Medulla oblongata (tissue), 1 donor: ENCODE results near the gene PRCC.
A peak's percentile ranks its signal among the peaks of the same experiment; 100 is the strongest.
"Not testable (repeated sequence)": the region's sequence is repeated elsewhere in the genome, so short reads cannot be mapped to it uniquely, and the experiment has no call there.

Experiments
- DNase-seq: peaks from one replicate; pipeline ENCODE4 v3.0.0-alpha.2; 2015; ENCODE audit errors: extremely low spot score

PRCC gene

GRCh38 chr1:156765136-156765535, 2.2 kb upstream of the PRCC start:
- DNase-seq: not testable (repeated sequence)

- DNase-seq: no peak
Observed at GRCh38 chr1:156765666-156766065, 1.7 kb upstream of the PRCC start.

- DNase-seq: no peak
Observed at GRCh38 chr1:156766298-156767100, 836 bp upstream of the PRCC start.

GRCh38 chr1:156767879-156768604, 707 bp downstream of the PRCC start:
- DNase-seq: peak; percentile 66

- no peak for DNase-seq
Observed at GRCh38 chr1:156768610-156769295, 1.4 kb downstream of the PRCC start.

- DNase-seq: no peak
Observed at GRCh38 chr1:156772222-156772621, 4.9 kb downstream of the PRCC start.

- DNase-seq: no peak
Observed at GRCh38 chr1:156772728-156773497, 5.6 kb downstream of the PRCC start.

GRCh38 chr1:156773607-156774006, 6.3 kb downstream of the PRCC start:
- DNase-seq: no peak

- DNase-seq: no peak
Observed at GRCh38 chr1:156775799-156776198, 8.5 kb downstream of the PRCC start.

- no peak for DNase-seq
Observed at GRCh38 chr1:156776942-156777341, 9.6 kb downstream of the PRCC start.

GRCh38 chr1:156777573-156777972, 10.2 kb downstream of the PRCC start:
- DNase-seq: no peak

- DNase-seq: no peak
Observed at GRCh38 chr1:156781585-156782186, 14.4 kb downstream of the PRCC start.

- DNase-seq: no peak
Observed at GRCh38 chr1:156785458-156785857, 18.1 kb downstream of the PRCC start.

- DNase-seq: no peak
Observed at GRCh38 chr1:156786640-156787039, 19.3 kb downstream of the PRCC start.

GRCh38 chr1:156788136-156788535, 20.8 kb downstream of the PRCC start:
- DNase-seq: no peak

- DNase-seq: peak; percentile 59
Observed at GRCh38 chr1:156789621-156790318, 22.4 kb downstream of the PRCC start.

GRCh38 chr1:156794506-156795373, 27.4 kb downstream of the PRCC start:
- no peak for DNase-seq

GRCh38 chr1:156795374-156795733, 28.0 kb downstream of the PRCC start:
- DNase-seq: no peak

GRCh38 chr1:156795787-156796186, 28.5 kb downstream of the PRCC start:
- DNase-seq: peak; percentile 85
